Karpas-422 (cell line): ENCODE measurements around the gene KANK3. TPM values are rescaled to one million over a fixed set of nuclear protein-coding genes. Genes with fewer than 3 reads are reported as not detected.
"Not testable (repeated sequence)": the region's sequence is repeated elsewhere in the genome, so short reads cannot be mapped to it uniquely, and the experiment has no call there.

Experiments
- DNase-seq: peaks from one replicate; pipeline ENCODE4 v3.0.0-alpha.2; 2015
- H2AFZ ChIP-seq: fragments of 200-600 bp; sonication (generic); 2 replicates; pipeline ENCODE4 v1.6.1; 2014; ENCODE audit warnings: antibody characterized with exemption, low read length, mixed read lengths
- H3K27ac ChIP-seq: fragments of 200-600 bp; sonication (generic); 2 replicates; pipeline ENCODE4 v1.5.1; 2014; ENCODE audit warnings: mild to moderate bottlenecking, low read length, moderate library complexity
- H3K27me3 ChIP-seq: fragments of 200-600 bp; sonication (generic); 2 replicates; pipeline ENCODE4 v1.6.1; 2014; ENCODE audit warnings: low read length, mixed read lengths
- H3K36me3 ChIP-seq: fragments of 200-600 bp; sonication (generic); 2 replicates; pipeline ENCODE4 v1.6.1; 2014; ENCODE audit warnings: low read length, mixed read lengths; ENCODE audit not compliant: insufficient read depth
- H3K4me1 ChIP-seq: fragments of 200-600 bp; sonication (generic); 2 replicates; pipeline ENCODE4 v1.6.1; 2014; ENCODE audit warnings: mild to moderate bottlenecking, low read length, mixed read lengths
- H3K4me2 ChIP-seq: fragments of 200-600 bp; sonication (generic); 2 replicates; pipeline ENCODE4 v1.6.1; 2014; ENCODE audit warnings: low read length, low read depth, mild to moderate bottlenecking; ENCODE audit not compliant: poor library complexity, severe bottlenecking
- H3K4me3 ChIP-seq: fragments of 200-600 bp; sonication (generic); 2 replicates; pipeline ENCODE4 v1.5.1; 2014; ENCODE audit warnings: mild to moderate bottlenecking, antibody characterized with exemption, low read length, mixed read lengths
- H3K79me2 ChIP-seq: fragments of 200-600 bp; sonication (generic); 2 replicates; pipeline ENCODE4 v1.6.1; 2014; ENCODE audit warnings: mild to moderate bottlenecking, low read length, mixed read lengths
- H3K9ac ChIP-seq: fragments of 200-600 bp; sonication (generic); 2 replicates; pipeline ENCODE4 v1.6.0; 2014; ENCODE audit warnings: low read length
- H3K9me2 ChIP-seq: fragments of 200-600 bp; sonication (generic), shearing (Covaris generic); replicated peaks from 2 replicates; pipeline ENCODE4 v1.6.0; 2014; ENCODE audit warnings: mild to moderate bottlenecking, low read length, moderate library complexity; ENCODE audit not compliant: insufficient read depth
- H3K9me3 ChIP-seq: fragments of 300-700, 200-600 bp; sonication (generic); 2 replicates; pipeline ENCODE4 v1.6.1; 2014; ENCODE audit warnings: low read length, mixed read lengths
- H4K20me1 ChIP-seq: fragments of 200-600 bp; sonication (generic); 2 replicates; pipeline ENCODE4 v1.6.1; 2014; ENCODE audit warnings: mild to moderate bottlenecking, antibody characterized with exemption, low read length, low read depth; ENCODE audit not compliant: insufficient read depth
- total RNA-seq: library from RNA; depleted of rRNA; stranded (reverse); fragments of >200 nt; shearing (Covaris generic); gene quantifications from 2 replicates; pipeline ENCODE4 v1.2.3, GENCODE V29; 2014; ENCODE audit warnings: low replicate concordance

Gene KANK3
- total RNA-seq, 1 experiment from 2014 or later: not detected

DNA sequence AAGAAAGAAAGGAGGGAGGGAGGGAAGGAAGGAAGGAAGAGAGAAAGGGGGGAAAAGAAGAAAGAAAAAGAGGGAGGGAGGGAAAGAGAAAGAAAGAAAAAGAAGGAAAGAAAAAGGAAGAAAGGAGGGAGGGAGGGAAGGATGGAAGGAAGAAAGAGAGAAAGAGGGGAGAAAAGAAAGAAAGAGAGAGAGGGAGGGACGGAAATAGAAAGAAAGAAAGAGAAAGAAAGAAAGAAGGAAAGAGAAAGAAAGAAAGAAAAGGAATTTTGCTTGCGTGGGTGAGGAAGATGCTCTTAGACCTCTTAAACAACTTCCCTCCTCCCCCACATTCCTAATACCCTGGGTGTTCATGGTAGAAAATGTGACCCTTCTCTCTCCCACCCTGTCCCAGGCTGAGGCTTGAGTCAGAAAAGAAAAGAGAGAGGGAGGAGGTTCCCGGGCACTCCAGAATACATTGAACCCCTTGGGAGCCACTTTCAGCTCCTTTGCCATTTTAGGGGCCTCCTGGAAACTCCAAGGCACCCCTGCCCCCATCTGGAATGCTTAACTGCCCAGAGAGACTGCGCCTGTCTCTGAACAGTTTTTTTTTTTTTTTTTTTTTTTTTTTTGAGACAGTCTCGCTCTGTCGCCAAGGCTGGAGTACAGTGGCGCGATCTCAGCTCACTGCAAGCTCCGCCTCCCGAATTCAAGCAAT, 9.2 kb upstream of the KANK3 start:
- DNase-seq: no peak
- H2AFZ ChIP-seq: no peak overlapping the region

GRCh38 chr19:8349629-8350372, 6.7 kb upstream of the KANK3 start:
- H3K4me1 ChIP-seq, H3K9me2 ChIP-seq, H3K4me2 ChIP-seq: not testable (repeated sequence)

More for the DNA sequence above, 9.2 kb upstream of the KANK3 start:
- H3K9ac ChIP-seq: no peak overlapping the region
- H3K27me3 ChIP-seq: no peaks in the 10 kb centered on the region
- no peaks in the 10 kb centered on the region for H3K4me1 ChIP-seq
- H4K20me1 ChIP-seq: no peaks in the 10 kb centered on the region
- no peaks in the 10 kb centered on the region for H3K79me2 ChIP-seq
- H3K4me2 ChIP-seq: no peak overlapping the region
- no peak overlapping the region for H3K4me3 ChIP-seq
- H3K9me2 ChIP-seq: no peaks in the 10 kb centered on the region
- no peaks in the 10 kb centered on the region for H3K36me3 ChIP-seq
- no peaks in the 10 kb centered on the region for H3K9me3 ChIP-seq
- no peak overlapping the region for H3K27ac ChIP-seq

GRCh38 chr19:8343483-8343844, 402 bp upstream of the KANK3 start:
- peak overlapping the region; percentile 59 for H3K4me2 ChIP-seq
- no peak overlapping the region for H3K27ac ChIP-seq
- no peak overlapping the region for H3K4me3 ChIP-seq

More at GRCh38 chr19:8349629-8350372, 6.7 kb upstream of the KANK3 start:
- H3K27me3 ChIP-seq, DNase-seq, H3K79me2 ChIP-seq, H3K4me3 ChIP-seq, H2AFZ ChIP-seq, H3K9me3 ChIP-seq, H3K9ac ChIP-seq, H3K27ac ChIP-seq, H4K20me1 ChIP-seq, H3K36me3 ChIP-seq: not testable (repeated sequence)

DNA sequence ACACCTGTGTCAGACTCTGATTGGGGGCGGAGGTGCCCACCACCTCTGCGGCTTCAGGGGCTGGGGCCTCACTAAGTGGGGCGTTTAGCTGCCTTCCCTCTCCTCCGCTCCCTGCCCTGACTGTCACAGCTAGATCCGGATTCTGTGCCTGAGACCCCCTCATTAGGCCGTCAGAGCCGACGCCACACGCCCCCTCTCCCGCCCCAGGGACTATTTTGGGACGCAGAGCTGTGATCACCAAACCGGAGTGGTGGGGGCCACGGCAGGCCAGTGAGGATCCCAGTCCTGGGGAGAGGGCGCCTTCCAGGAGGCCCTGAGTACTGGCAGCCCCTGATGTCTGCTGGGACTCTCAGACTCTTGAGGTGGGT, 762 bp downstream of the KANK3 start:
- Histone ChIP-seq H3K4me3 (no peak overlapping the region), H3K27me3 (no peaks in the 10 kb centered on the region), H3K9ac (no peak overlapping the region), H3K79me2 (no peaks in the 10 kb centered on the region), H3K4me2 (no peak overlapping the region), H3K9me3 (no peaks in the 10 kb centered on the region), H3K9me2 (no peaks in the 10 kb centered on the region), H2AFZ (no peak overlapping the region), H3K27ac (no peak overlapping the region), H3K4me1 (peaks cover 6% of the 10 kb centered on the region), H3K36me3 (no peaks in the 10 kb centered on the region), H4K20me1 (no peaks in the 10 kb centered on the region)
- no peak for DNase-seq

More at GRCh38 chr19:8343483-8343844, 402 bp upstream of the KANK3 start:
- no peak overlapping the region for H2AFZ ChIP-seq
- no peaks in the 10 kb centered on the region for H3K27me3 ChIP-seq
- peaks cover 6% of the 10 kb centered on the region for H3K4me1 ChIP-seq
- H3K79me2 ChIP-seq: no peaks in the 10 kb centered on the region
- no peaks in the 10 kb centered on the region for H4K20me1 ChIP-seq
- no peaks in the 10 kb centered on the region for H3K9me2 ChIP-seq
- H3K36me3 ChIP-seq: no peaks in the 10 kb centered on the region
- no peaks in the 10 kb centered on the region for H3K9me3 ChIP-seq
- DNase-seq: no peak
- no peak overlapping the region for H3K9ac ChIP-seq

GRCh38 chr19:8341504-8341903, 1.6 kb downstream of the KANK3 start:
- not testable (repeated sequence) for H3K27me3 ChIP-seq, H3K36me3 ChIP-seq, H3K4me2 ChIP-seq, H2AFZ ChIP-seq, H3K9me3 ChIP-seq, H3K27ac ChIP-seq, H3K4me1 ChIP-seq, DNase-seq, H3K4me3 ChIP-seq, H4K20me1 ChIP-seq, H3K79me2 ChIP-seq, H3K9ac ChIP-seq, H3K9me2 ChIP-seq

DNA sequence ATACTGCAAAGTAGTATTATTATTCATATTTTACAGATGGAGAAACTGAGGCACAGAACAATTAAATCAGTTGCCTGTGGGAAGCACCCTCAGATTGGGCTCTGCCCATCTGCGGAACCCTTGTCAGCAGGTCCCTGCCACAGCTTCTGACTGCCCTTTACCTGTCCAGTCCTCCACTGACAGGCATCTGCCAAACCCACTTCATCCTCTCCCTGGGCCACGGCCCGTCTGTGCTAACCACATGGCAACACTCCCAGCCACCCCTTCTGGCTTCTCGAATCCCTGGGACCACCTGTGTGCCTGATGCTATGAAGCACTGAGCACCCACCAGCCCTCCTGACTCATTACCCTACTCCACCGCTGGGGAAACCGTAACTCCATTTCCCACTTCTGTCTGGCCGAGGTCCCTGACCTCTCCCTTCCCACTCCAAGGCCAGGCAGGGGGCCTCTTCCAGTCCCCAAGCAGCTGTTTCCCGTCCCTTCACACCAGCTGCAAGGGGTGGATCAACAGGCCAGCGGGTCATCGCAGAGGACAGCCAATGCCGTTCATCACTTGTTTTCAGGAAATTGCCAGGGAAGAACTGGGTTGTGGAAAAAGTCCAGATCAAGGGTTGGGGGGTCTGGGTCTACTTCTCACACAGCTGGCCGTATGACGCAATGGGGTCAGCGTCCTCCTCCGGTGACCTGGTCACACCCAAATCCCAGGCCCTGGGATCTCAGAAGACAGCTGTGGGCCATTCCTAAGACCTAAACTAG, 2.5 kb downstream of the KANK3 start:
- H3K4me1 ChIP-seq: peaks cover 6% of the 10 kb centered on the region
- no peaks in the 10 kb centered on the region for H3K27me3 ChIP-seq
- H3K79me2 ChIP-seq: no peaks in the 10 kb centered on the region
- DNase-seq: no peak
- H3K9ac ChIP-seq: no peak overlapping the region
- H3K4me2 ChIP-seq: no peak overlapping the region
- H3K9me3 ChIP-seq: no peaks in the 10 kb centered on the region
- no peak overlapping the region for H3K4me3 ChIP-seq
- H3K9me2 ChIP-seq: no peaks in the 10 kb centered on the region
- H4K20me1 ChIP-seq: no peaks in the 10 kb centered on the region
- H2AFZ ChIP-seq: no peak overlapping the region
- H3K27ac ChIP-seq: no peak overlapping the region
- no peaks in the 10 kb centered on the region for H3K36me3 ChIP-seq

DNA sequence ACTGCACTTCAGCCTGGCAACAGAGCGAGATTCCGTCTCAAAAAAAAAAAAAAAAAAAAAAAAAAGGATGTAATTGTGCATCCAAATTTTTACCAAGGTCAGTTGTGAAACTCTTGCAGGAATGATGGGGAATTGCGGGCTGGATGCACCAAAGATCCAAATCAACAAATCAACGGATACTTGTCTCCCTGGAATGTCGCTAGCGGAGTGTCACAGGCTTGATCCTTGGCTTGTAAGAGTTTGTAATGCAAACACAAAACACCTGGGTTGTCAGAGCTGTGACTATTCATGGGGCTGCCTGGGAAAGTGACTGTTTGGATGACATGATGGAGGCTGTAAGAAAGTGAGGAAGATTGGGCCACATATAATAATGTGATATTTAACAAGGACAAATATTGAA, 4.2 kb downstream of the KANK3 start:
- H3K36me3 ChIP-seq: no peaks in the 10 kb centered on the region
- H3K4me1 ChIP-seq: peaks cover 6% of the 10 kb centered on the region
- no peak overlapping the region for H2AFZ ChIP-seq
- H3K9ac ChIP-seq: no peak overlapping the region
- no peaks in the 10 kb centered on the region for H4K20me1 ChIP-seq
- H3K9me3 ChIP-seq: no peaks in the 10 kb centered on the region
- no peak overlapping the region for H3K27ac ChIP-seq
- H3K27me3 ChIP-seq: no peaks in the 10 kb centered on the region
- no peaks in the 10 kb centered on the region for H3K79me2 ChIP-seq
- no peak for DNase-seq
- no peak overlapping the region for H3K4me2 ChIP-seq
- H3K9me2 ChIP-seq: no peaks in the 10 kb centered on the region
- no peak overlapping the region for H3K4me3 ChIP-seq

- no peaks in the 10 kb centered on the region for H3K27me3 ChIP-seq
- H3K9me3 ChIP-seq: no peaks in the 10 kb centered on the region
- no peak overlapping the region for H3K9ac ChIP-seq
- no peak for DNase-seq
- H3K4me1 ChIP-seq: peaks cover under 1% of the 10 kb centered on the region; the same call in 1 of the 2 replicates
- H3K79me2 ChIP-seq: no peaks in the 10 kb centered on the region
- no peaks in the 10 kb centered on the region for H3K9me2 ChIP-seq
- H3K4me2 ChIP-seq: no peak overlapping the region
- no peak overlapping the region for H3K27ac ChIP-seq
- no peaks in the 10 kb centered on the region for H3K36me3 ChIP-seq
- H3K4me3 ChIP-seq: no peak overlapping the region
- no peaks in the 10 kb centered on the region for H4K20me1 ChIP-seq
- no peak overlapping the region for H2AFZ ChIP-seq
Observed at GRCh38 chr19:8337728-8338127, 5.3 kb downstream of the KANK3 start.
